ENCODE data around the gene SPG7.

DNA sequence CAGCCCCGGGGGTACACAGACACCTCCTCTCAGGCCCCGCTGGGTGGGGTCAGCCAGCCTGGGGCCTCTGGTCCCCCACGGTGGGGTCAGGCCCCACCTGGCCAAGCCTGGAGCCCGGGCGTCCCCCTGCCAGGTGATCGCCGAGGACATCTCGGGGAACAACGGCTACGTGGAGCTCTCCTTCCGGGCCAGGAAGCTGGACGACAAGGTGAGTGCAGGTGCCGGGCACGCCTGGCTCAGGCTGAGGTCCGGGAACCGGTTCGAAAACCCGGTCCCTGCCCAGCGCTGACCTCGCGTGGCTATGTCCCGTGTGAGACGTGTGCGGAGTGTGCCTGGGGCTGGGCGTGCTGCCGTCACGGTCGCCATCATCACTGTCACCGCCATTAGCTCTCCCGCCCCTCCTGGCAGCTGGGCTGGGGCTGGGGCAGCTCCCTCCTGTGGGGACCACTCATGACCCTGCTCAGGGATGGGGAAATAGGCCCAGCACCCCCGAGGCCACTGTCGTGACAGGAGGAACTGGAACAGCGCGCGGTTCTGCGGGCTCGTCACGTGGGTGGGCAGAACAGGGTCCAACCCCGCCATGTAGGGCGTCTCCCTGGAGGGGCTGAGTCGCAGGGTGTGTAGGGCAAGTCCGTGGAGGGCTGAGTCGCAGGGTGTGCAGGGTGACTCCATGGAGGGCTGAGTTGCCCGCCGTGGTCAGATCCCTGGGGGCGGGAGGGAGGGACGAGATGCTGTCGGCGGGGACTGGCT is 75.9 kb downstream of the SPG7 start:
- TF ChIP-seq, protein P1, sequence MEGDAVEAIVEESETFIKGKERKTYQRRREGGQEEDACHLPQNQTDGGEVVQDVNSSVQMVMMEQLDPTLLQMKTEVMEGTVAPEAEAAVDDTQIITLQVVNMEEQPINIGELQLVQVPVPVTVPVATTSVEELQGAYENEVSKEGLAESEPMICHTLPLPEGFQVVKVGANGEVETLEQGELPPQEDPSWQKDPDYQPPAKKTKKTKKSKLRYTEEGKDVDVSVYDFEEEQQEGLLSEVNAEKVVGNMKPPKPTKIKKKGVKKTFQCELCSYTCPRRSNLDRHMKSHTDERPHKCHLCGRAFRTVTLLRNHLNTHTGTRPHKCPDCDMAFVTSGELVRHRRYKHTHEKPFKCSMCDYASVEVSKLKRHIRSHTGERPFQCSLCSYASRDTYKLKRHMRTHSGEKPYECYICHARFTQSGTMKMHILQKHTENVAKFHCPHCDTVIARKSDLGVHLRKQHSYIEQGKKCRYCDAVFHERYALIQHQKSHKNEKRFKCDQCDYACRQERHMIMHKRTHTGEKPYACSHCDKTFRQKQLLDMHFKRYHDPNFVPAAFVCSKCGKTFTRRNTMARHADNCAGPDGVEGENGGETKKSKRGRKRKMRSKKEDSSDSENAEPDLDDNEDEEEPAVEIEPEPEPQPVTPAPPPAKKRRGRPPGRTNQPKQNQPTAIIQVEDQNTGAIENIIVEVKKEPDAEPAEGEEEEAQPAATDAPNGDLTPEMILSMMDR (IDR thresholded peaks at IDR 0.05) = no peak
- TF ChIP-seq ZFP36 (IDR thresholded peaks at IDR 0.05; ENCODE audit: borderline replicate concordance, partially characterized antibody) (no peak), MYC (IDR thresholded peaks at IDR 0.05; ENCODE audit: borderline replicate concordance, low read length) (no peak), SMC3 (IDR thresholded peaks at IDR 0.05) (no peak), GATA3 (IDR thresholded peaks at IDR 0.05; ENCODE audit: borderline replicate concordance) (no peak), POLR2A (IDR thresholded peaks at IDR 0.05; ENCODE audit: low read length) (no peak)
- TF ChIP-seq, protein P2, sequence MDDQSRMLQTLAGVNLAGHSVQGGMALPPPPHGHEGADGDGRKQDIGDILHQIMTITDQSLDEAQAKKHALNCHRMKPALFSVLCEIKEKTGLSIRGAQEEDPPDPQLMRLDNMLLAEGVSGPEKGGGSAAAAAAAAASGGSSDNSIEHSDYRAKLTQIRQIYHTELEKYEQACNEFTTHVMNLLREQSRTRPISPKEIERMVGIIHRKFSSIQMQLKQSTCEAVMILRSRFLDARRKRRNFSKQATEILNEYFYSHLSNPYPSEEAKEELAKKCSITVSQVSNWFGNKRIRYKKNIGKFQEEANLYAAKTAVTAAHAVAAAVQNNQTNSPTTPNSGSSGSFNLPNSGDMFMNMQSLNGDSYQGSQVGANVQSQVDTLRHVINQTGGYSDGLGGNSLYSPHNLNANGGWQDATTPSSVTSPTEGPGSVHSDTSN (IDR thresholded peaks at IDR 0.05) = no peak
- TF ChIP-seq, protein P3, sequence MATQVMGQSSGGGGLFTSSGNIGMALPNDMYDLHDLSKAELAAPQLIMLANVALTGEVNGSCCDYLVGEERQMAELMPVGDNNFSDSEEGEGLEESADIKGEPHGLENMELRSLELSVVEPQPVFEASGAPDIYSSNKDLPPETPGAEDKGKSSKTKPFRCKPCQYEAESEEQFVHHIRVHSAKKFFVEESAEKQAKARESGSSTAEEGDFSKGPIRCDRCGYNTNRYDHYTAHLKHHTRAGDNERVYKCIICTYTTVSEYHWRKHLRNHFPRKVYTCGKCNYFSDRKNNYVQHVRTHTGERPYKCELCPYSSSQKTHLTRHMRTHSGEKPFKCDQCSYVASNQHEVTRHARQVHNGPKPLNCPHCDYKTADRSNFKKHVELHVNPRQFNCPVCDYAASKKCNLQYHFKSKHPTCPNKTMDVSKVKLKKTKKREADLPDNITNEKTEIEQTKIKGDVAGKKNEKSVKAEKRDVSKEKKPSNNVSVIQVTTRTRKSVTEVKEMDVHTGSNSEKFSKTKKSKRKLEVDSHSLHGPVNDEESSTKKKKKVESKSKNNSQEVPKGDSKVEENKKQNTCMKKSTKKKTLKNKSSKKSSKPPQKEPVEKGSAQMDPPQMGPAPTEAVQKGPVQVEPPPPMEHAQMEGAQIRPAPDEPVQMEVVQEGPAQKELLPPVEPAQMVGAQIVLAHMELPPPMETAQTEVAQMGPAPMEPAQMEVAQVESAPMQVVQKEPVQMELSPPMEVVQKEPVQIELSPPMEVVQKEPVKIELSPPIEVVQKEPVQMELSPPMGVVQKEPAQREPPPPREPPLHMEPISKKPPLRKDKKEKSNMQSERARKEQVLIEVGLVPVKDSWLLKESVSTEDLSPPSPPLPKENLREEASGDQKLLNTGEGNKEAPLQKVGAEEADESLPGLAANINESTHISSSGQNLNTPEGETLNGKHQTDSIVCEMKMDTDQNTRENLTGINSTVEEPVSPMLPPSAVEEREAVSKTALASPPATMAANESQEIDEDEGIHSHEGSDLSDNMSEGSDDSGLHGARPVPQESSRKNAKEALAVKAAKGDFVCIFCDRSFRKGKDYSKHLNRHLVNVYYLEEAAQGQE (IDR thresholded peaks at IDR 0.05) = no peak
- TF ChIP-seq, protein P4, sequence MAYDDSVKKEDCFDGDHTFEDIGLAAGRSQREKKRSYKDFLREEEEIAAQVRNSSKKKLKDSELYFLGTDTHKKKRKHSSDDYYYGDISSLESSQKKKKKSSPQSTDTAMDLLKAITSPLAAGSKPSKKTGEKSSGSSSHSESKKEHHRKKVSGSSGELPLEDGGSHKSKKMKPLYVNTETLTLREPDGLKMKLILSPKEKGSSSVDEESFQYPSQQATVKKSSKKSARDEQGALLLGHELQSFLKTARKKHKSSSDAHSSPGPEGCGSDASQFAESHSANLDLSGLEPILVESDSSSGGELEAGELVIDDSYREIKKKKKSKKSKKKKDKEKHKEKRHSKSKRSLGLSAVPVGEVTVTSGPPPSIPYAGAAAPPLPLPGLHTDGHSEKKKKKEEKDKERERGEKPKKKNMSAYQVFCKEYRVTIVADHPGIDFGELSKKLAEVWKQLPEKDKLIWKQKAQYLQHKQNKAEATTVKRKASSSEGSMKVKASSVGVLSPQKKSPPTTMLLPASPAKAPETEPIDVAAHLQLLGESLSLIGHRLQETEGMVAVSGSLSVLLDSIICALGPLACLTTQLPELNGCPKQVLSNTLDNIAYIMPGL (CRISPR knock-in tag; IDR thresholded peaks at IDR 0.05; ENCODE audit: borderline replicate concordance) = no peak
- TF ChIP-seq, protein P5, sequence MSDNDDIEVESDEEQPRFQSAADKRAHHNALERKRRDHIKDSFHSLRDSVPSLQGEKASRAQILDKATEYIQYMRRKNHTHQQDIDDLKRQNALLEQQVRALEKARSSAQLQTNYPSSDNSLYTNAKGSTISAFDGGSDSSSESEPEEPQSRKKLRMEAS (IDR thresholded peaks at IDR 0.05) = no peak
- TF ChIP-seq, protein P6, sequence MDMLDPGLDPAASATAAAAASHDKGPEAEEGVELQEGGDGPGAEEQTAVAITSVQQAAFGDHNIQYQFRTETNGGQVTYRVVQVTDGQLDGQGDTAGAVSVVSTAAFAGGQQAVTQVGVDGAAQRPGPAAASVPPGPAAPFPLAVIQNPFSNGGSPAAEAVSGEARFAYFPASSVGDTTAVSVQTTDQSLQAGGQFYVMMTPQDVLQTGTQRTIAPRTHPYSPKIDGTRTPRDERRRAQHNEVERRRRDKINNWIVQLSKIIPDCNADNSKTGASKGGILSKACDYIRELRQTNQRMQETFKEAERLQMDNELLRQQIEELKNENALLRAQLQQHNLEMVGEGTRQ (IDR thresholded peaks at IDR 0.05) = no peak
